NCI-H187 (cell line): ENCODE results near the gene NCS1.
"Not testable (repeated sequence)": the region's sequence is repeated elsewhere in the genome, so short reads cannot be mapped to it uniquely, and the experiment has no call there.

Experiments used
- DNase-seq, 2 experiments: peaks; one replicate each; lab custom pipeline; 2025; lab: John Stamatoyannopoulos, UW

Gene NCS1

GRCh38 chr9:130264414-130265350 is 92.5 kb downstream of the NCS1 start:
- no peak for DNase-seq

- DNase-seq, result no peak
These were observed 93.4 kb downstream of the NCS1 start, which contains the start of gene HMCN2 for GRCh38 chr9:130265431-130266235. TSS of gene HMCN2 (plus strand) at chr9:130265760. CDS start at chr9:130265879, 119 bp downstream.

- DNase-seq, result no peak
These were observed 94.3 kb downstream of the NCS1 start for GRCh38 chr9:130266236-130267098.

GRCh38 chr9:130267930-130268329 is 95.7 kb downstream of the NCS1 start:
- DNase-seq, result no peak

GRCh38 chr9:130268521-130269211 is 96.5 kb downstream of the NCS1 start:
- DNase-seq, result no peak

- DNase-seq, result no peak
These were observed 99.3 kb downstream of the NCS1 start for GRCh38 chr9:130271473-130271872.

GRCh38 chr9:130275156-130275555 is 103.0 kb downstream of the NCS1 start:
- no peak for DNase-seq

GRCh38 chr9:130276121-130276520 is 103.9 kb downstream of the NCS1 start:
- DNase-seq, result no peak

GRCh38 chr9:130276955-130277354 is 104.8 kb downstream of the NCS1 start:
- DNase-seq, result no peak

GRCh38 chr9:130277525-130277924 is 105.3 kb downstream of the NCS1 start:
- not testable (repeated sequence) for DNase-seq

- no peak for DNase-seq
These were observed 111.5 kb downstream of the NCS1 start for GRCh38 chr9:130283539-130284248.

GRCh38 chr9:130284249-130284625 is 112.0 kb downstream of the NCS1 start:
- no peak for DNase-seq

GRCh38 chr9:130284690-130285089 is 112.5 kb downstream of the NCS1 start:
- no peak for DNase-seq

GRCh38 chr9:130285271-130285670 is 113.1 kb downstream of the NCS1 start:
- DNase-seq, result no peak

- no peak for DNase-seq
These were observed 114.0 kb downstream of the NCS1 start for GRCh38 chr9:130286072-130286770.
